ENCODE results near the gene CCDC83.

CCDC83 gene

GRCh38 chr11:85945296-85945695 is 90.1 kb downstream of the CCDC83 start:
- no peak for DNase-seq (ENCODE audit: low read depth)
- no peak for TF ChIP-seq CTCF (IDR thresholded peaks at IDR 0.05; ENCODE audit: control insufficient read depth, insufficient read depth, low read depth, low read length, missing control alignments)
- no peak overlapping the region for H3K4me3 ChIP-seq (ENCODE audit: control insufficient read depth, low read depth, low read length)

GRCh38 chr11:85945788-85946187 is 90.6 kb downstream of the CCDC83 start:
- DNase-seq (ENCODE audit: low read depth) = no peak
- no peak overlapping the region for H3K4me3 ChIP-seq (ENCODE audit: control insufficient read depth, low read depth, low read length)
- TF ChIP-seq CTCF (IDR thresholded peaks at IDR 0.05; ENCODE audit: control insufficient read depth, insufficient read depth, low read depth, low read length, missing control alignments) = no peak

- no peak for DNase-seq (ENCODE audit: low read depth)
- H3K4me3 ChIP-seq (ENCODE audit: control insufficient read depth, low read depth, low read length) = no peak overlapping the region
- no peak for TF ChIP-seq CTCF (IDR thresholded peaks at IDR 0.05; ENCODE audit: control insufficient read depth, insufficient read depth, low read depth, low read length, missing control alignments)
These were observed 91.0 kb downstream of the CCDC83 start for GRCh38 chr11:85946221-85946620.

GRCh38 chr11:85947431-85948272 is 92.5 kb downstream of the CCDC83 start:
- peak; percentile 73 for DNase-seq (ENCODE audit: low read depth)
- H3K4me3 ChIP-seq (ENCODE audit: control insufficient read depth, low read depth, low read length) = no peak overlapping the region
- no peak for TF ChIP-seq CTCF (IDR thresholded peaks at IDR 0.05; ENCODE audit: control insufficient read depth, insufficient read depth, low read depth, low read length, missing control alignments)

GRCh38 chr11:85948884-85949283 is 93.7 kb downstream of the CCDC83 start:
- H3K4me3 ChIP-seq (ENCODE audit: control insufficient read depth, low read depth, low read length) = no peak overlapping the region
- no peak for DNase-seq (ENCODE audit: low read depth)
- TF ChIP-seq CTCF (IDR thresholded peaks at IDR 0.05; ENCODE audit: control insufficient read depth, insufficient read depth, low read depth, low read length, missing control alignments) = no peak

GRCh38 chr11:85949798-85950197 is 94.6 kb downstream of the CCDC83 start:
- DNase-seq (ENCODE audit: low read depth) = no peak
- TF ChIP-seq CTCF (IDR thresholded peaks at IDR 0.05; ENCODE audit: control insufficient read depth, insufficient read depth, low read depth, low read length, missing control alignments) = no peak
- no peak overlapping the region for H3K4me3 ChIP-seq (ENCODE audit: control insufficient read depth, low read depth, low read length)
